Endothelial cell of umbilical vein (primary cell): ENCODE measurements around the gene PPTC7. TPM values are rescaled to one million over a fixed set of nuclear protein-coding genes. Genes with fewer than 3 reads are reported as not detected.

ENCODE experiments used
- BruUV-seq: library from RNA; stranded (reverse); fragments of 400-500 nt; replicated peaks from 2 replicates; lab custom pipeline; 2021; lab: Mats Ljungman, UMichigan
- CTCF ChIA-PET: fragments of 300-600, 350-600 bp; sonication (Branson Sonifier 250); formaldehyde crosslinking; loops from one replicate; lab custom pipeline; 2021; ENCODE audit warnings: antibody characterized with exemption, inconsistent platforms; lab: Charles Lee
- POLR2A ChIA-PET: fragments of 300-600, 350-600 bp; sonication (Branson Sonifier 250); formaldehyde crosslinking; loops from one replicate; lab custom pipeline; 2021; ENCODE audit warnings: antibody characterized with exemption, inconsistent platforms; lab: Charles Lee
- DNase-seq: peaks from one replicate; pipeline ENCODE4 v3.0.0-alpha.2; 2011; ENCODE audit warnings: low read depth, low spot score
- FAIRE-seq: peaks from 2 replicates; lab custom pipeline; 2011; peaks lifted over from hg19 to GRCh38; lab: Jason Lieb, UNC
- H2AFZ ChIP-seq: 2 replicates; pipeline ENCODE4 v1.6.0; 2012; ENCODE audit warnings: low read depth, low read length, control low read depth, inconsistent platforms
- H3K27ac ChIP-seq: 2 replicates; pipeline ENCODE4 v1.5.1; 2011; ENCODE audit warnings: low read depth, mild to moderate bottlenecking, control low read depth, low read length, moderate library complexity; ENCODE audit not compliant: insufficient read depth
- H3K27me3 ChIP-seq, 2 experiments: 2 replicates each; pipeline versions ENCODE4 v1.6.0 to v1.6.1; 2011; ENCODE audit warnings: low read length in 2 of 2, mixed read lengths in 1 of 2; ENCODE audit not compliant: control insufficient read depth in 2 of 2, insufficient read depth in 2 of 2
- H3K36me3 ChIP-seq, 2 experiments: 2 replicates in 1 of 2; 3 replicates in 1 of 2; pipeline ENCODE4 v1.5.1; 2011; ENCODE audit warnings: low read length in 2 of 2, mild to moderate bottlenecking in 1 of 2, moderate library complexity in 1 of 2; ENCODE audit not compliant: control insufficient read depth in 2 of 2, insufficient read depth in 2 of 2; ENCODE audit errors: extremely low read depth in 1 of 2
- H3K4me1 ChIP-seq: 3 replicates; pipeline ENCODE4 v1.5.1; 2011; ENCODE audit warnings: mild to moderate bottlenecking, low read length; ENCODE audit not compliant: control insufficient read depth, insufficient read depth; ENCODE audit errors: extremely low read depth
- H3K4me2 ChIP-seq: 2 replicates; pipeline ENCODE4 v1.6.1; 2011; ENCODE audit warnings: low read length, control low read depth, mixed read lengths; ENCODE audit not compliant: insufficient read depth
- H3K4me3 ChIP-seq, 3 experiments: fragments of 200-600 bp in 1 of 3; sonication (generic), shearing (Covaris generic) in 1 of 3; replicated peaks in 1 of 3; 2 replicates each; pipeline ENCODE4 v1.5.1; 2011 to 2016; ENCODE audit warnings: control low read depth in 3 of 3, low read length in 3 of 3, mild to moderate bottlenecking in 2 of 3, inconsistent platforms in 1 of 3, low read depth in 1 of 3, moderate library complexity in 1 of 3; ENCODE audit not compliant: insufficient read depth in 1 of 3
- H3K79me2 ChIP-seq: 2 replicates; pipeline ENCODE4 v1.6.0; 2012; ENCODE audit warnings: low read length, inconsistent platforms; ENCODE audit not compliant: control insufficient read depth, insufficient read depth
- H3K9ac ChIP-seq: replicated peaks from 2 replicates; pipeline ENCODE3; 2011; ENCODE audit warnings: low read length, control low read depth; ENCODE audit not compliant: insufficient read depth; ENCODE audit errors: extremely low read depth
- H3K9me1 ChIP-seq: replicated peaks from 3 replicates; pipeline ENCODE4 v1.6.0; 2011; ENCODE audit warnings: mild to moderate bottlenecking, low read length; ENCODE audit not compliant: control insufficient read depth, insufficient read depth; ENCODE audit errors: extremely low read depth
- H3K9me3 ChIP-seq: replicated peaks from 2 replicates; pipeline ENCODE4 v1.5.1; 2012; ENCODE audit warnings: low read length, inconsistent platforms; ENCODE audit not compliant: control insufficient read depth, insufficient read depth
- H4K20me1 ChIP-seq: replicated peaks from 2 replicates; pipeline ENCODE3; 2011; ENCODE audit warnings: mild to moderate bottlenecking, low read length; ENCODE audit not compliant: control insufficient read depth, insufficient read depth; ENCODE audit errors: extremely low read depth
- CTCF ChIP-seq, 2 donors: IDR thresholded peaks; 1 replicate in 1 of 2; 2 replicates in 1 of 2; pipeline ENCODE4 v1.5.1; 2011; ENCODE audit warnings: low read length in 2 of 2, mild to moderate bottlenecking in 2 of 2, moderate library complexity in 2 of 2, control low read depth in 1 of 2, inconsistent platforms in 1 of 2, low read depth in 1 of 2; ENCODE audit not compliant: insufficient read depth in 1 of 2; ENCODE audit errors: extremely low read depth in 1 of 2
- EZH2 ChIP-seq: IDR thresholded peaks from 2 replicates; pipeline ENCODE4 v1.6.1; 2012; ENCODE audit warnings: borderline replicate concordance, low read depth, mild to moderate bottlenecking, moderate library complexity, low read length, inconsistent platforms; ENCODE audit not compliant: severe bottlenecking
- FOS ChIP-seq: IDR thresholded peaks from 2 replicates; pipeline ENCODE4 v1.6.1; 2011; ENCODE audit warnings: mild to moderate bottlenecking, low read length, moderate library complexity, borderline replicate concordance; ENCODE audit not compliant: insufficient read depth
- GATA2 ChIP-seq: IDR thresholded peaks from 2 replicates; pipeline ENCODE4 v1.7.0; 2011; ENCODE audit warnings: low read depth, mild to moderate bottlenecking, moderate library complexity, mixed read lengths, low read length; ENCODE audit not compliant: insufficient read length, insufficient read depth
- JUN ChIP-seq: IDR thresholded peaks from 2 replicates; pipeline ENCODE4 v1.6.1; 2011; ENCODE audit warnings: borderline replicate concordance, low read depth; ENCODE audit not compliant: insufficient read length, insufficient read depth
- MAX ChIP-seq: IDR thresholded peaks from 2 replicates; pipeline ENCODE4 v1.6.1; 2011; ENCODE audit not compliant: insufficient read depth, insufficient read length
- MYC ChIP-seq: IDR thresholded peaks from one replicate; pipeline ENCODE4 v1.6.1; 2011; ENCODE audit warnings: mild to moderate bottlenecking, low read depth, low read length
- POLR2A ChIP-seq: IDR thresholded peaks from 2 replicates; pipeline ENCODE4 v1.6.1; 2012; ENCODE audit warnings: low read depth, mild to moderate bottlenecking, control low read depth, low read length
- POLR2AphosphoS5 ChIP-seq: IDR thresholded peaks from 2 replicates; pipeline ENCODE4 v1.6.1; 2012; ENCODE audit warnings: low read depth, mild to moderate bottlenecking, control low read depth, low read length, moderate library complexity; ENCODE audit not compliant: insufficient read depth
- dilution Hi-C: fragments of 300-500 bp; cut with MboI; formaldehyde crosslinking; loops from one replicate; pipeline ENCODE4 v1.15.0; 2019; ENCODE audit warnings: low sequenced_read_pairs; ENCODE audit not compliant: extremely low pct_ligation_motif_present
- intact Hi-C: fragments of 100-400 bp; cut with micrococcal nuclease; formaldehyde crosslinking; loops from one replicate; pipeline ENCODE4 v1.10.0; 2022
- polyA plus RNA-seq, 4 experiments: library from polyadenylated mRNA; depleted of rRNA in 3 of 4; stranded (reverse) in 3 of 4; unstranded in 1 of 4; fragments of >200 nt; gene quantifications; 2 replicates each; pipeline versions ENCODE4 v1.2.1 to v1.2.3, GENCODE V29; 2011 to 2012; ENCODE audit warnings: missing spikeins in 1 of 4
- total RNA-seq: library from RNA; stranded (reverse); gene quantifications from 2 replicates; pipeline ENCODE4 v1.2.3, GENCODE V29; 2021

PPTC7 gene
- total and polyA plus RNA-seq, 2 donors (not counting 3 experiments of a cell fraction or from before 2014, with no cell fraction given): 8.4 to 15.2 TPM

GRCh38 chr12:110531741-110532333, 51.3 kb downstream of the PPTC7 start:
- BruUV-seq: no TSS peak
- H4K20me1 ChIP-seq: no peaks in the 10 kb centered on the region
- H3K9me3 ChIP-seq: no peaks in the 10 kb centered on the region
- dilution Hi-C loops (no loop called here), intact Hi-C loops (no loop called here)
- H3K4me1 ChIP-seq: no peaks in the 10 kb centered on the region
- no peak overlapping the region for H3K4me3 ChIP-seq
- H2AFZ ChIP-seq: no peak overlapping the region
- CTCF ChIA-PET: interaction anchor here (1.1 to 1.2 kb wide), 3 partner anchors 19 to 68 kb away, joined by 3 to 6 read pairs (median 4); no protein-coding TSS in a partner anchor
- no peak overlapping the region for H3K9ac ChIP-seq
- POLR2A ChIA-PET: no interaction called here
- peaks cover 2% of the 10 kb centered on the region in 2 experiments for H3K36me3 ChIP-seq
- H3K27me3 ChIP-seq: no peaks in the 10 kb centered on the region
- H3K79me2 ChIP-seq: peaks cover 6% of the 10 kb centered on the region
- no peaks in the 10 kb centered on the region for H3K9me1 ChIP-seq
- DNase-seq (no peak), FAIRE-seq (peak; percentile 8)
- H3K27ac ChIP-seq: no peak overlapping the region
- no peak overlapping the region for H3K4me2 ChIP-seq
- TF ChIP-seq JUN: peak; percentile 22
- no peak for TF ChIP-seq MYC
- peak; percentile 15 for TF ChIP-seq FOS
- TF ChIP-seq POLR2A: no peak
- TF ChIP-seq EZH2: no peak
- TF ChIP-seq POLR2AphosphoS5: no peak
- TF ChIP-seq MAX: no peak

GRCh38 chr12:110530511-110530910, 52.6 kb downstream of the PPTC7 start:
- no peaks in the 10 kb centered on the region for H3K9me3 ChIP-seq
- no peak for TF ChIP-seq MAX
- no peak for TF ChIP-seq CTCF (IDR thresholded peaks at IDR 0.05; ENCODE audit: extremely low read depth in 1 of 2, insufficient read depth in 1 of 2, low read depth in 1 of 2, low read length in 2 of 2)
- TF ChIP-seq MYC: no peak
- TF ChIP-seq EZH2: no peak
- TF ChIP-seq JUN: no peak
- TF ChIP-seq GATA2: no peak
- no peak for TF ChIP-seq POLR2AphosphoS5
- no peak for TF ChIP-seq FOS
- no peak for TF ChIP-seq POLR2A
- H3K4me2 ChIP-seq: no peak overlapping the region
- POLR2A ChIA-PET: no interaction called here
- no peak overlapping the region for H2AFZ ChIP-seq
- H3K27ac ChIP-seq: no peak overlapping the region
- H4K20me1 ChIP-seq: no peaks in the 10 kb centered on the region
- dilution Hi-C loops: no loop called here
- intact Hi-C loops: no loop called here
- H3K4me1 ChIP-seq: no peaks in the 10 kb centered on the region
- no peaks in the 10 kb centered on the region for H3K27me3 ChIP-seq
- H3K4me3 ChIP-seq: no peak overlapping the region
- CTCF ChIA-PET: no interaction called here
- DNase-seq (no peak), FAIRE-seq (no peak)
- no TSS peak for BruUV-seq
- H3K9ac ChIP-seq: no peak overlapping the region
- no peaks in the 10 kb centered on the region for H3K9me1 ChIP-seq
- H3K79me2 ChIP-seq: peaks cover 3% of the 10 kb centered on the region
- no peaks in the 10 kb centered on the region for H3K36me3 ChIP-seq
